Spinal cord (tissue), 10 donors: ENCODE measurements around the gene ETFA. TPM values are rescaled to one million over a fixed set of nuclear protein-coding genes. Genes with fewer than 3 reads are reported as not detected.
A peak's percentile ranks its signal among the peaks of the same experiment; 100 is the strongest.
"Not testable (repeated sequence)": the region's sequence is repeated elsewhere in the genome, so short reads cannot be mapped to it uniquely, and the experiment has no call there.

ENCODE experiments used
- DNase-seq, 6 donors: peaks; one replicate each; pipeline versions ENCODE4 v3.0.0 to v3.0.0-alpha.2; 2013 to 2015; ENCODE audit warnings: low spot score in 6 of 6, low read depth in 4 of 6
- H3K27ac ChIP-seq: one replicate; pipeline ENCODE4 v1.5.1; 2013; ENCODE audit warnings: low read depth, low read length, control low read depth
- H3K27me3 ChIP-seq: one replicate; pipeline ENCODE4 v1.6.1; 2013; ENCODE audit warnings: low read length; ENCODE audit not compliant: control insufficient read depth, insufficient read depth
- H3K36me3 ChIP-seq: one replicate; pipeline ENCODE4 v1.6.1; 2013; ENCODE audit warnings: low read length; ENCODE audit not compliant: control insufficient read depth, insufficient read depth
- H3K4me1 ChIP-seq: one replicate; pipeline ENCODE4 v1.6.1; 2013; ENCODE audit warnings: low read length; ENCODE audit not compliant: control insufficient read depth, insufficient read depth
- H3K4me3 ChIP-seq: one replicate; pipeline ENCODE4 v1.5.1; 2013; ENCODE audit warnings: low read depth, low read length, control low read depth
- H3K9me3 ChIP-seq: one replicate; pipeline ENCODE4 v1.6.1; 2013; ENCODE audit warnings: low read length; ENCODE audit not compliant: control insufficient read depth, insufficient read depth
- WGBS: methylation state at CpG from one replicate; pipeline ENCODE4 v1.1.5; 2013; ENCODE audit warnings: missing lambda C conversion rate; ENCODE audit not compliant: insufficient coverage; 5-methylcytosine and 5-hydroxymethylcytosine counted together
- polyA plus RNA-seq, 2 donors: library from polyadenylated mRNA; unstranded; fragments of 120-200 nt; gene quantifications; one replicate each; pipeline ENCODE4 v1.2.1, GENCODE V29; 2013; ENCODE audit not compliant: insufficient read length in 2 of 2
- total RNA-seq, 2 donors: library from RNA; depleted of rRNA in 1 of 2; stranded (reverse); fragments of 120-200 nt in 1 of 2; fragments of >200 nt in 1 of 2; gene quantifications; one replicate each; pipeline versions ENCODE4 v1.2.3 to v1.2.4, GENCODE V29; 2013 to 2014
- donor health status: healthy.

Gene ETFA
- total and polyA plus RNA-seq, 4 donors: 100 to 127 (median 121) TPM

DNA sequence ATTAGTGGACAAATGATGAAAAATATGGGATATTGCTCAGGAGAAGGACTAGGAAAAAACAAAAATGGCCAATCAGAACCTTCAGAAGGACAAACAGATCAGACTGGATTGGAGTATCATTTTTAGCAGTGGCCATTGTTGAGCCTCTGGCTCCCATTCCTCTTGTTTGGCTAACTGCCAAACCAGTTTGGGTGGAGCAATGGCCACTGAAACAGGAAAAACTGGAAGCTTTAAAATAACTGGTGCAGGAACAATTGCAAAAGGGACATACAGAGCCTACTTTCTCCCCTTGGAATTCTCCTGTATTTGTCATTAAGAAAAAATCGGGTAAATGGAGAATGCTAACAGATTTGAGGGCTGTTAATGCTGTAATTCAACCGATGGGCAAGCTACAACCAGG lies 45.5 kb downstream of the ETFA start:
- H3K9me3 ChIP-seq: peaks cover 16% of the 10 kb centered on the region

GRCh38 chr15:76260246-76260938 lies 50.9 kb downstream of the ETFA start:
- 97% methylated on average over 12 of the region's 12 CpGs for WGBS
- Histone ChIP-seq H3K4me1 (no peaks in the 10 kb centered on the region), H3K27me3 (no peaks in the 10 kb centered on the region), H3K36me3 (peaks cover 33% of the 10 kb centered on the region), H3K4me3 (no peak overlapping the region), H3K27ac (no peak overlapping the region), H3K9me3 (peaks cover 9% of the 10 kb centered on the region)
- DNase-seq: no peak

More for the DNA sequence above, 45.5 kb downstream of the ETFA start:
- not testable (repeated sequence) for H3K27ac ChIP-seq, H3K4me3 ChIP-seq, DNase-seq, H3K27me3 ChIP-seq, H3K4me1 ChIP-seq
- no CpG with 5 or more reads among the region's 2 CpGs for WGBS
- H3K36me3 ChIP-seq: peaks cover 20% of the 10 kb centered on the region

GRCh38 chr15:76259392-76259791 lies 51.9 kb downstream of the ETFA start:
- Histone ChIP-seq H3K4me3 (no peak overlapping the region), H3K27me3 (no peaks in the 10 kb centered on the region), H3K27ac (no peak overlapping the region), H3K9me3 (peaks cover 9% of the 10 kb centered on the region), H3K4me1 (no peaks in the 10 kb centered on the region), H3K36me3 (peaks cover 33% of the 10 kb centered on the region)
- no peak for DNase-seq
- 99% methylated on average over 13 of the region's 13 CpGs for whole genome bisulfite sequencing

- no peak overlapping the region for H3K4me3 ChIP-seq
- H3K4me1 ChIP-seq: no peaks in the 10 kb centered on the region
- 62% methylated on average over 3 of the region's 3 CpGs for WGBS
- peaks cover 33% of the 10 kb centered on the region for H3K36me3 ChIP-seq
- no peak for DNase-seq
- H3K27ac ChIP-seq: no peak overlapping the region
- H3K9me3 ChIP-seq: peaks cover 7% of the 10 kb centered on the region
- H3K27me3 ChIP-seq: no peaks in the 10 kb centered on the region
Measured at GRCh38 chr15:76258460-76258859, 52.8 kb downstream of the ETFA start.

GRCh38 chr15:76253691-76254473 lies 57.4 kb downstream of the ETFA start:
- H3K36me3 ChIP-seq: peaks cover 2% of the 10 kb centered on the region
- no peaks in the 10 kb centered on the region for H3K27me3 ChIP-seq
- H3K27ac ChIP-seq: no peak overlapping the region
- WGBS: 80% methylated on average over 1 of the region's 3 CpGs
- DNase-seq: peak in 2 of 6 donors; percentile 65 to 74
- no peaks in the 10 kb centered on the region for H3K9me3 ChIP-seq
- H3K4me1 ChIP-seq: no peaks in the 10 kb centered on the region
- H3K4me3 ChIP-seq: no peak overlapping the region

DNA sequence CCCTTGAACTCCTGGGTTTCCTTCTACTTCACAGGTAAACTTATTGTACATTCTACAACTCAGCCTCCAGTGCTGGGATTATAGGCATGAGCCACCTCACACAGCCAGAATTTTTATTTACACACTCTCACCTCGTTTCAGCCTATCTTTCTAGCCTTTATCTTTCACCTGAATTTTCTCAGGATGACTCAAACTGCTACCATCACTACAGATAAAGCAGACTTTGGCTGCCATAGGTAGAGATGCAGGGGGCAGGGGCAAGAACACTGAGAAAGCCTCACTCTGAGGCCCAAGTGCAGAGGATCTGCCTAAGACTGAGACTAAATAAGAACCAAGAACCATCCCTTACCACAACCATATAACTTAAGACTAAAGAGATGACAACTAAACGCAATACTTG lies 59.0 kb downstream of the ETFA start:
- Histone ChIP-seq H3K36me3 (no peaks in the 10 kb centered on the region), H3K4me3 (no peak overlapping the region), H3K27me3 (no peaks in the 10 kb centered on the region), H3K9me3 (no peaks in the 10 kb centered on the region), H3K4me1 (no peaks in the 10 kb centered on the region), H3K27ac (no peak overlapping the region)
- DNase-seq: no peak
- no CpG with 5 or more reads among the region's 2 CpGs for WGBS

- no peaks in the 10 kb centered on the region for H3K27me3 ChIP-seq
- WGBS: 88% methylated on average over 1 of the region's 4 CpGs
- H3K36me3 ChIP-seq: no peaks in the 10 kb centered on the region
Measured at GRCh38 chr15:76251717-76252116, 59.6 kb downstream of the ETFA start.

GRCh38 chr15:76245072-76245610 lies 66.1 kb downstream of the ETFA start:
- WGBS: no CpG with 5 or more reads among the region's 1 CpG
- Histone ChIP-seq H3K27me3 (no peaks in the 10 kb centered on the region), H3K4me3 (no peak overlapping the region), H3K36me3 (no peaks in the 10 kb centered on the region), H3K27ac (no peak overlapping the region), H3K4me1 (no peaks in the 10 kb centered on the region), H3K9me3 (no peaks in the 10 kb centered on the region)
- DNase-seq: no peak

More at GRCh38 chr15:76251717-76252116, 59.6 kb downstream of the ETFA start:
- no peak for DNase-seq
- no peak overlapping the region for H3K27ac ChIP-seq
- no peaks in the 10 kb centered on the region for H3K4me1 ChIP-seq
- H3K9me3 ChIP-seq: no peaks in the 10 kb centered on the region
- H3K4me3 ChIP-seq: no peak overlapping the region

DNA sequence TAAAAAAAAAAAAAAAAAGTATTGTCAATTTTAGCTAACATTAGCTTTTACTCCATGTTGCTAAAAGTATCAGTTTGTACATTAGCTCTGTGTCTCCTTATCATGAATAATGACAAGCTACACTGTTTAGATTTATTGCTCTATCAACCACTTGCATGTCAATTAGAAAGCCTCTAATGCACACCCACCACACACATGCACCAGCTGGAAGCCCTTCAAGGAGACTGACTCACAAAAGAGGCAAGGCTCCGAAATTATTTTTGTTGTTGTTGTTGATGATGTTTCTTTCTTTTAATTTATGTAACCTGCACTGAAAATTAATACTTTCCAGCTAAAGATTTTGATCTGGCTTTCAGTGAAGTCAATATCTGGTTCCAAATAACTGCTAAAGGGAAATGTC lies 71.5 kb downstream of the ETFA start:
- no peaks in the 10 kb centered on the region for H3K27me3 ChIP-seq
- no peak overlapping the region for H3K27ac ChIP-seq
- no peaks in the 10 kb centered on the region for H3K4me1 ChIP-seq
- peak in 2 of 6 donors; percentile 21 to 22 for DNase-seq
- no CpG with 5 or more reads among the region's 1 CpG for WGBS
- no peaks in the 10 kb centered on the region for H3K9me3 ChIP-seq
- H3K36me3 ChIP-seq: no peaks in the 10 kb centered on the region
- H3K4me3 ChIP-seq: no peak overlapping the region
